Karpas-422 (cell line): ENCODE results near the gene NR1D2. TPM values are rescaled to one million over a fixed set of nuclear protein-coding genes. Genes with fewer than 3 reads are reported as not detected.
"Not testable (repeated sequence)": the region's sequence is repeated elsewhere in the genome, so short reads cannot be mapped to it uniquely, and the experiment has no call there.

ENCODE experiments used
- DNase-seq: peaks from one replicate; pipeline ENCODE4 v3.0.0-alpha.2; 2015
- H2AFZ ChIP-seq: fragments of 200-600 bp; sonication (generic); 2 replicates; pipeline ENCODE4 v1.6.1; 2014; ENCODE audit warnings: antibody characterized with exemption, low read length, mixed read lengths
- H3K27ac ChIP-seq: fragments of 200-600 bp; sonication (generic); 2 replicates; pipeline ENCODE4 v1.5.1; 2014; ENCODE audit warnings: mild to moderate bottlenecking, low read length, moderate library complexity
- H3K27me3 ChIP-seq: fragments of 200-600 bp; sonication (generic); 2 replicates; pipeline ENCODE4 v1.6.1; 2014; ENCODE audit warnings: low read length, mixed read lengths
- H3K36me3 ChIP-seq: fragments of 200-600 bp; sonication (generic); 2 replicates; pipeline ENCODE4 v1.6.1; 2014; ENCODE audit warnings: low read length, mixed read lengths; ENCODE audit not compliant: insufficient read depth
- H3K4me1 ChIP-seq: fragments of 200-600 bp; sonication (generic); 2 replicates; pipeline ENCODE4 v1.6.1; 2014; ENCODE audit warnings: mild to moderate bottlenecking, low read length, mixed read lengths
- H3K4me2 ChIP-seq: fragments of 200-600 bp; sonication (generic); 2 replicates; pipeline ENCODE4 v1.6.1; 2014; ENCODE audit warnings: low read length, low read depth, mild to moderate bottlenecking; ENCODE audit not compliant: poor library complexity, severe bottlenecking
- H3K4me3 ChIP-seq: fragments of 200-600 bp; sonication (generic); 2 replicates; pipeline ENCODE4 v1.5.1; 2014; ENCODE audit warnings: mild to moderate bottlenecking, antibody characterized with exemption, low read length, mixed read lengths
- H3K79me2 ChIP-seq: fragments of 200-600 bp; sonication (generic); 2 replicates; pipeline ENCODE4 v1.6.1; 2014; ENCODE audit warnings: mild to moderate bottlenecking, low read length, mixed read lengths
- H3K9ac ChIP-seq: fragments of 200-600 bp; sonication (generic); 2 replicates; pipeline ENCODE4 v1.6.0; 2014; ENCODE audit warnings: low read length
- H3K9me2 ChIP-seq: fragments of 200-600 bp; sonication (generic), shearing (Covaris generic); replicated peaks from 2 replicates; pipeline ENCODE4 v1.6.0; 2014; ENCODE audit warnings: mild to moderate bottlenecking, low read length, moderate library complexity; ENCODE audit not compliant: insufficient read depth
- H3K9me3 ChIP-seq: fragments of 300-700, 200-600 bp; sonication (generic); 2 replicates; pipeline ENCODE4 v1.6.1; 2014; ENCODE audit warnings: low read length, mixed read lengths
- H4K20me1 ChIP-seq: fragments of 200-600 bp; sonication (generic); 2 replicates; pipeline ENCODE4 v1.6.1; 2014; ENCODE audit warnings: mild to moderate bottlenecking, antibody characterized with exemption, low read length, low read depth; ENCODE audit not compliant: insufficient read depth
- total RNA-seq: library from RNA; depleted of rRNA; stranded (reverse); fragments of >200 nt; shearing (Covaris generic); gene quantifications from 2 replicates; pipeline ENCODE4 v1.2.3, GENCODE V29; 2014; ENCODE audit warnings: low replicate concordance; rRNA removed

The NR1D2 gene
- total RNA-seq: 8.3 and 12.8 TPM in 2 replicates

DNA sequence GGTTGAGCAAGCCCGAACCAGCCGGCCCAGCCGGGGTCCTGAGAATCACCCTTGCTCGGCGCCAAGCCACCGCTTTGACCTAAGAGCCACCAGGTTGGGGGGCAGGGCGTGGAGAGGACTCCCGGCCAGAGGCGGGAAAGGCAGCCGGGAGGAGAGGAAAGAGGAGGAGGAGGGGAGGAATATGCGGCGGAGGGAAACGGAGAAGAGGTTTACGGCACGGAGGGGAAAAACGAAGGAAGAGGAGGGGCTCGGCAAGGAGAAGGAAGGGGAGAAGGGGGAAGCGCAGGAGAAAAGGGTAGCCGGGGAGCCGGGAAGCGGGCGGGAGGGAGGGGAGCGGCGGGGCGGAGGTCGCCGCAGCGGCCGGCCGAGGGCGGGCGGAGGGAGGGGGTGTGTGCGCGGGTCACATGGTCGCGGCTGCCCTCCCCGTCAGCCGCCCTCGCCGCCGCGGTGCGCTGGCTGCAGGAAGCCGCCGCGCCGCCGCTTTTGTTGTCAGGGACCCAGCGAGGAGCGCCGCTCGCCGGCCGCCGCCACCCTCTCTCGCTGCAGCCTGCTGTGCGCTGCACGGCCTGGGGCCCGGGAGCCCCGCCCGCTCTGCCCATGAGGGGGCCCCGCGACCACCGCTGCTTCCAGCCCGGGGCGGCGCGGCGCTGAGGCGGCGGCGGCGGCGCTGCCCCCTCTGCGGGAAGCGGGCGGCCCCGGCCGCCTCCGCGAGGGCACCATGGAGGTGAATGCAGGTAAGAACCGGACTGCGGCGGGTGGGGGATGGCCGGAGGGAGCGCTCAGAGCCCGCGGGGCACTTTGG, at the start of gene NR1D2:
Gene NR1D2, plus strand, starts transcription at position 426 of the 802 bp plus-strand sequence. Its CDS starts 293 bp downstream, at position 719.
- peak within 1 kb of the TSS; percentile 80 for H3K9ac ChIP-seq
- peaks cover 13% of the 10 kb centered on the region for H4K20me1 ChIP-seq
- H3K27ac ChIP-seq: no peak within 1 kb of the TSS
- H3K9me2 ChIP-seq: no peaks in the 10 kb centered on the region
- H3K4me1 ChIP-seq: peaks cover 23% of the 10 kb centered on the region
- DNase-seq: peak; percentile 90
- peak within 1 kb of the TSS; percentile 99 for H3K4me2 ChIP-seq
- no peaks in the 10 kb centered on the region for H3K27me3 ChIP-seq
- peak within 1 kb of the TSS; percentile 99 for H2AFZ ChIP-seq
- no peaks in the 10 kb centered on the region for H3K36me3 ChIP-seq
- H3K9me3 ChIP-seq: no peaks in the 10 kb centered on the region
- no peaks in the 10 kb centered on the region for H3K79me2 ChIP-seq
- peak within 1 kb of the TSS; percentile 88 for H3K4me3 ChIP-seq

DNA sequence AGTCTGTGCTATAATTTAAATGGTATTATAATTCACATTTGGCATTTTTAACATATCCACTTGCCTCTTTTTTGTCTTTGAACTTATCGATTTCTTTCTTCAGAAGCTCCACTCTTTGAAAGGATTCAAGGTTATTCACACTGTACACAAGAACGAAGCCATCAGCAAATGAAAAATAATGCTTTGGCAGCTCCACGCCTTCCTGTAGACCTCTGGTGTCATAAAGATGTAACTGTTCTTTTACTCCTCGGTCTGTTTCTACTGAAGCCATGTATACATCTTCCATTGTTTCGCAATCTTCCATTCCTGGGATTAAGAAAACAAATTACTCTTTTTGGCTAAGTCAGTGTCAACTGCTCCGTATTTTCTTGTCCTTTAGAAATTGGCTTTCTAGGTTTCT, 44.3 kb upstream of the NR1D2 start:
- DNase-seq: no peak
- H2AFZ ChIP-seq: no peak overlapping the region
- no peak overlapping the region for H3K27ac ChIP-seq
- no peaks in the 10 kb centered on the region for H3K79me2 ChIP-seq
- no peaks in the 10 kb centered on the region for H3K4me1 ChIP-seq
- H3K9me2 ChIP-seq: no peaks in the 10 kb centered on the region
- H3K4me3 ChIP-seq: no peak overlapping the region
- H3K36me3 ChIP-seq: peaks cover 3% of the 10 kb centered on the region; the same call in 1 of the 2 replicates
- H3K4me2 ChIP-seq: no peak overlapping the region
- H3K9me3 ChIP-seq: no peaks in the 10 kb centered on the region
- H3K9ac ChIP-seq: no peak overlapping the region
- H3K27me3 ChIP-seq: no peaks in the 10 kb centered on the region
- H4K20me1 ChIP-seq: no peaks in the 10 kb centered on the region

DNA sequence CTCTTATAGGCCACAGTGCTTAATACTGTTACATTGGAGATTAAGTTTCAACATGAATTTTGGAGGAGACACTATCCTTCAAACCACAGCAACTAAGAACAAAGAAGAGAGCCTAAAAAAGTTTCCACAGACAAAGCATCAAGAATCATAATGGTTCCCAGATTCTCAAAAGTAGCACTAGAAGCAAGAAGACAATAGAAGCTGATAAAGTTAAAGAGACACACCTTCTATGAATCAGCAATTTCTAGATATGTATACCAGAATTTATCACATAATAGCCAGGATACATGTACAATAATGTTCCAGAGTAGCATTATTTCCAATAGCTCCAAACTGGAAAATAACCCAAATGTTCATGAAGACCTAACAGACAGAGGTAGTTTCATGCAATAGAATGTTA, 40.5 kb upstream of the NR1D2 start:
- H3K4me2 ChIP-seq: no peak overlapping the region
- peaks cover 3% of the 10 kb centered on the region; the same call in 1 of the 2 replicates for H3K36me3 ChIP-seq
- H3K9me3 ChIP-seq: no peaks in the 10 kb centered on the region
- H3K9me2 ChIP-seq: no peaks in the 10 kb centered on the region
- no peak overlapping the region for H3K4me3 ChIP-seq
- no peak overlapping the region for H3K9ac ChIP-seq
- no peaks in the 10 kb centered on the region for H3K79me2 ChIP-seq
- H2AFZ ChIP-seq: no peak overlapping the region
- H4K20me1 ChIP-seq: no peaks in the 10 kb centered on the region
- H3K27ac ChIP-seq: no peak overlapping the region
- H3K27me3 ChIP-seq: no peaks in the 10 kb centered on the region
- H3K4me1 ChIP-seq: no peaks in the 10 kb centered on the region
- no peak for DNase-seq

DNA sequence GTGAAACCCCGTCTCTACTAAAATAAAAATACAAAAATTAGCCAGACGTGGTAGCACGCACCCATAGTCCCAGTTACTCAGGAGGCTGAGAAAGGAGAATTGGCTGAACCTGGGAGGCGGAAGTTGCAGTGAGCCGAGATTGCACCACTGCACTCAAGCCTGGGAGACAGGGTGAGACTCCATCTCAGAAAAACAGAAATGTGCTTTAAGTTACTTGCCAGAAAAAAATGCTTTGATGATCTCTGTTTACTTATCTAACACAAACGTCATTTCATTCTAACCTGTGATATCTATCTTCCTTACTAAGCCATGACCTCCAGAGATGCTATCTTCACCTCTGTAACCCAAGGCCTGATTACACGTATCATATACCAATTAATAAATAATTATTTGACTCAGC, 35.7 kb upstream of the NR1D2 start:
- Histone ChIP-seq H3K27ac (no peak overlapping the region), H3K36me3 (no peaks in the 10 kb centered on the region), H3K4me3 (no peak overlapping the region), H3K4me1 (no peaks in the 10 kb centered on the region), H4K20me1 (no peaks in the 10 kb centered on the region), H3K27me3 (no peaks in the 10 kb centered on the region), H3K9ac (no peak overlapping the region), H2AFZ (no peak overlapping the region), H3K4me2 (no peak overlapping the region), H3K79me2 (no peaks in the 10 kb centered on the region), H3K9me3 (no peaks in the 10 kb centered on the region), H3K9me2 (no peaks in the 10 kb centered on the region)
- DNase-seq: no peak

DNA sequence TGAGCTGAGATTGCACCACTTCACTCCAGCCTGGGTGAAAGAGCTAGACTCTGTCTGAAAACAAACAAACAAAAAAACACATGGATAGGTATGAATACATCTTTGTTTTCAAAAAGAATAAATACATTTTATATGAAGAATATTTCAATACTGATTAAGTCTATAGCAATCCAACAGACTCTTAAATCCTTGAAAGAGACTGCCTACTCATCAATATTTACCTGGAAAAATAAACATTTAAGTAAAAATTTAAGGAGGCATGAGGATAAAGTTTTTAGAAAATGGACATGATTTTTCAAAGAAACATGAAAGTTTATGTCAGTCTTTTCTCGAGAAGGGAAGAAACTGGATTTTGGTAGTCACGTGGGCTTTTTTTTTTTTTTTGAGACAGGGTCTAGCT, 33.7 kb upstream of the NR1D2 start:
- H3K79me2 ChIP-seq: no peaks in the 10 kb centered on the region
- H3K27ac ChIP-seq: no peak overlapping the region
- no peak overlapping the region for H3K4me2 ChIP-seq
- DNase-seq: no peak
- no peaks in the 10 kb centered on the region; the same call in 1 of the 2 replicates for H3K27me3 ChIP-seq
- no peaks in the 10 kb centered on the region for H4K20me1 ChIP-seq
- H3K9me3 ChIP-seq: no peaks in the 10 kb centered on the region
- no peak overlapping the region for H3K4me3 ChIP-seq
- H2AFZ ChIP-seq: no peak overlapping the region
- H3K9me2 ChIP-seq: no peaks in the 10 kb centered on the region
- peaks cover 10% of the 10 kb centered on the region for H3K4me1 ChIP-seq
- H3K36me3 ChIP-seq: no peaks in the 10 kb centered on the region
- H3K9ac ChIP-seq: no peak overlapping the region

DNA sequence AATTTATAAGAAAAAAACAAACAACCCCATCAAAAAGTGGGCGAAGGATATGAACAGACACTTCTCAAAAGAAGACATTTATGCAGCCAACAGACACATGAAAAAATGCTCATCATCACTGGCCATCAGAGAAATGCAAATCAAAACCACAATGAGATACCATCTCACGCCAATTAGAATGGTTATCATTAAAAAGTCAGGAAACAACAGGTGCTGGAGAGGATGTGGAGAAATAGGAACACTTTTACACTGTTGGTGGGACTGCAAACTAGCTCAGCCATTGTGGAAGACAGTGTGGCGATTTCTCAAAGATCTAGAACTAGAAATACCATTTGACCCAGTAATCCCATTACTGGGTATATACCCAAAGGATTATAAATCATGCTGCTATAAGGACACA, 32.8 kb upstream of the NR1D2 start:
- not testable (repeated sequence) for H3K9me3 ChIP-seq, H3K9me2 ChIP-seq, H2AFZ ChIP-seq, DNase-seq, H3K4me3 ChIP-seq, H4K20me1 ChIP-seq, H3K4me2 ChIP-seq, H3K9ac ChIP-seq, H3K79me2 ChIP-seq, H3K36me3 ChIP-seq, H3K27me3 ChIP-seq, H3K27ac ChIP-seq
- peaks cover 13% of the 10 kb centered on the region for H3K4me1 ChIP-seq

DNA sequence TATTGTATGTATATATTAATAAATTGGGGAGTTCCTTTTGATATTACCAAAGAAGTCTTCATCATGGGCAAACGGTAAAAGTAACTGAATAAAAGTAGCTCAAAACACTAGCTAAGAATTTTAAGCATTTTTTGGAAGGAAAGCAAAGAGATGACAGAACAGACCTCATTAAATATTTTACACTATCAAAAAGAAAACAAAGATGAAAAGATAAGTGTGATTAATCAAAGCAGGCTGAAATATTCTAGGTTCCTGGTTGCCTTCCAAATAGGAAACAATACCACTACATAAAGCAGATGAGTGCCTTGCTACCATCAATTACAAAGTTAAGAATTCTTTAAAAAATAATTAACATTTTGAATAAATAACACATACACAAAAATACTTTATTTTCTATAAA, 31.9 kb upstream of the NR1D2 start:
- DNase-seq: no peak
- Histone ChIP-seq H3K27ac (no peak overlapping the region), H3K36me3 (peaks cover 7% of the 10 kb centered on the region), H3K9ac (no peak overlapping the region), H3K4me1 (peaks cover 17% of the 10 kb centered on the region), H3K4me2 (no peak overlapping the region), H2AFZ (no peak overlapping the region), H3K4me3 (no peak overlapping the region), H3K9me2 (no peaks in the 10 kb centered on the region), H3K9me3 (no peaks in the 10 kb centered on the region), H3K79me2 (peaks cover 12% of the 10 kb centered on the region), H3K27me3 (no peaks in the 10 kb centered on the region; the same call in 1 of the 2 replicates), H4K20me1 (peaks cover 9% of the 10 kb centered on the region)

DNA sequence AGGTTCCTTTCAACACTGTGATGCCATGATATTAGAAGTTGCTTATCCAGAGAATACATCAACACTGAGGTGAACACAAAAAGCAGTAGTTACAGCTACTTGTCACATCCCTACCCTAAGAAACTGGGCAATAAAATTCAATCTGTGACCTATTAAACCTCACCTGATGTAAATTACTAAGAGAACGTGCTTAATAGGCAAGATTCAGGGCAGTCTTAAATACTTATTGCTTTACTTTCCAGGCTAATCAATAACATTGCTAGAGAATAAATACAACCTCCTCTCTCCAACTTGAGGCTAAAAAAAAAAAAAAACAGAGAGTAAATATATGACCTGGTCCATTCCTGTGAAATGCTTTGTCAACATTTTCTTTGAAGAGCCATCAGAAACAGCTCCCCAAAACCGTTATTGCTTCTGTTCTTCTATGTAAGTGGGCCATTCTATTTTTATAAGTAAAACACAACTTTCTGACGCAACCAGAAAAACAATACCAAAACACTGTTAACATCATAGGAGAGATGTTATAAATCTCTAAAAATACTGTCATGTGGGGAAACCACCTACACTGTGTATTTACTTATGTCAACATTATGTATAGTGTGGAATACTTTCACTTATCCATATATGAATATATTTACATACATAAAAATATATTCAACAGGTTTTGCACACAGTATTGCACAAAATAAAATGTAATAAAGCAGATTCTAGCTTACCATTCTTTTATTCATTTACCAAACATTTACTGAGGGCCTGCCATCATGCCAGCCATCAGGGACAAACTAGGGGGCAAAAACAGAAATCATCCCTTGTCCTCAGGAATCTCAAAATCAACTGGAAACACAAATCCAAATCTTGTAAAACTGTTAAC, 31.0 kb upstream of the NR1D2 start:
- H3K9me2 ChIP-seq: no peaks in the 10 kb centered on the region
- no peak overlapping the region for H3K27ac ChIP-seq
- H3K4me2 ChIP-seq: no peak overlapping the region
- H3K27me3 ChIP-seq: no peaks in the 10 kb centered on the region; the same call in 1 of the 2 replicates
- H3K9ac ChIP-seq: no peak overlapping the region
- no peak overlapping the region for H2AFZ ChIP-seq
- H3K4me1 ChIP-seq: peaks cover 25% of the 10 kb centered on the region
- peaks cover 16% of the 10 kb centered on the region for H3K36me3 ChIP-seq
- H3K9me3 ChIP-seq: no peaks in the 10 kb centered on the region
- DNase-seq: no peak
- peaks cover 18% of the 10 kb centered on the region for H4K20me1 ChIP-seq
- H3K79me2 ChIP-seq: peaks cover 17% of the 10 kb centered on the region
- no peak overlapping the region for H3K4me3 ChIP-seq
